Neural cell (in vitro differentiated cells): ENCODE measurements around the gene CDC25B.

ENCODE experiments used
- EP300 ChIP-seq: fragments of 450-650 bp; conservative IDR thresholded peaks from 2 replicates; pipeline ENCODE4 v1.6.1; 2014; ENCODE audit warnings: antibody characterized with exemption, mild to moderate bottlenecking, moderate library complexity; ENCODE audit not compliant: poor library complexity, severe bottlenecking
- EZH2 ChIP-seq: fragments of 200-600, 300-800 bp; shearing (Covaris generic), sonication (generic); IDR thresholded peaks from 2 replicates; pipeline ENCODE4 v1.6.1; 2014; ENCODE audit warnings: antibody characterized with exemption, low read length, borderline replicate concordance, mild to moderate bottlenecking; ENCODE audit not compliant: insufficient read depth, poor library complexity, severe bottlenecking
- POLR2AphosphoS5 ChIP-seq: IDR thresholded peaks from 2 replicates; pipeline ENCODE4 v1.6.1; 2012
- TAF1 ChIP-seq: IDR thresholded peaks from 2 replicates; pipeline ENCODE4 v1.6.1; 2012; ENCODE audit warnings: low read depth
- TF ChIP-seq, protein P1 (sequence below): fragments of 450-650 bp; IDR thresholded peaks from 2 replicates; pipeline ENCODE4 v1.5.1; 2014; ENCODE audit warnings: antibody characterized with exemption, mild to moderate bottlenecking, moderate library complexity; ENCODE audit not compliant: poor library complexity, severe bottlenecking
- TF ChIP-seq, protein P2 (sequence below): IDR thresholded peaks from 2 replicates; pipeline ENCODE4 v1.6.1; 2012; ENCODE audit warnings: borderline replicate concordance

DNA sequence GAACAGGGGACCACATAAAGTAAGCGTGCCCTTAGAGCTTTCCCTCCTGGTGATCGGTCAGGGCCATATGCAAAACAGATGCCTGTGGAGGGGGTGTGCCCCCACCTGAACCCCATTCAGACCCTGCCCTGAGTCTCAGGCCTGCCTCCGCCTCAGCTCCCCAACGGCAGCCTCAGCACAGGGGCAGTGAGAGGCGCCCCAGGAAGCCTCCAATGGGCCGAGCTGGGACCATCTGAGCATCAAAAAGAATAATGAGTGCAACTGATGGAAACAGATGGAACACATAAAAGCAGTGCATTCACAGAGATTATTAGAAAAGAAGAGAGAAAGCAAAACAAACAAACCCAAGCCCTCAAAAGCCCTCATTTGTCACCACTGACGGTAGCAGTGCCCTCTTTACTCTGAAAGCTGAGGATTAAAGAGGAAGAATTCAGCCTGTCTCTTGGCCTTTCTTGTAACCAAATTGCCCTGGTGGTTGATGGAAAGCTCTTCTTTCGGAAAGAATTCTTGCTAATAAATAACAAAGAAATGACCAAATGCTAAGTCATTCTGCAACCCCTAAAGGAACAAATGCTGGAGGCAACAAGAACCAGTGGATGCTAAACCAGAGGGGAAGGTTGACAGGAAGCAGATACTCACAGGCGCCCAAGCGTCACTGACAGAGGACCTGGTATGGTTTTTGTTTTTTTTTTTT lies 35.3 kb upstream of the CDC25B start:
- no peak for TF ChIP-seq EZH2
- TF ChIP-seq, protein P1, sequence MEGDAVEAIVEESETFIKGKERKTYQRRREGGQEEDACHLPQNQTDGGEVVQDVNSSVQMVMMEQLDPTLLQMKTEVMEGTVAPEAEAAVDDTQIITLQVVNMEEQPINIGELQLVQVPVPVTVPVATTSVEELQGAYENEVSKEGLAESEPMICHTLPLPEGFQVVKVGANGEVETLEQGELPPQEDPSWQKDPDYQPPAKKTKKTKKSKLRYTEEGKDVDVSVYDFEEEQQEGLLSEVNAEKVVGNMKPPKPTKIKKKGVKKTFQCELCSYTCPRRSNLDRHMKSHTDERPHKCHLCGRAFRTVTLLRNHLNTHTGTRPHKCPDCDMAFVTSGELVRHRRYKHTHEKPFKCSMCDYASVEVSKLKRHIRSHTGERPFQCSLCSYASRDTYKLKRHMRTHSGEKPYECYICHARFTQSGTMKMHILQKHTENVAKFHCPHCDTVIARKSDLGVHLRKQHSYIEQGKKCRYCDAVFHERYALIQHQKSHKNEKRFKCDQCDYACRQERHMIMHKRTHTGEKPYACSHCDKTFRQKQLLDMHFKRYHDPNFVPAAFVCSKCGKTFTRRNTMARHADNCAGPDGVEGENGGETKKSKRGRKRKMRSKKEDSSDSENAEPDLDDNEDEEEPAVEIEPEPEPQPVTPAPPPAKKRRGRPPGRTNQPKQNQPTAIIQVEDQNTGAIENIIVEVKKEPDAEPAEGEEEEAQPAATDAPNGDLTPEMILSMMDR = no peak
- TF ChIP-seq EP300 = no peak
- TF ChIP-seq, protein P2, sequence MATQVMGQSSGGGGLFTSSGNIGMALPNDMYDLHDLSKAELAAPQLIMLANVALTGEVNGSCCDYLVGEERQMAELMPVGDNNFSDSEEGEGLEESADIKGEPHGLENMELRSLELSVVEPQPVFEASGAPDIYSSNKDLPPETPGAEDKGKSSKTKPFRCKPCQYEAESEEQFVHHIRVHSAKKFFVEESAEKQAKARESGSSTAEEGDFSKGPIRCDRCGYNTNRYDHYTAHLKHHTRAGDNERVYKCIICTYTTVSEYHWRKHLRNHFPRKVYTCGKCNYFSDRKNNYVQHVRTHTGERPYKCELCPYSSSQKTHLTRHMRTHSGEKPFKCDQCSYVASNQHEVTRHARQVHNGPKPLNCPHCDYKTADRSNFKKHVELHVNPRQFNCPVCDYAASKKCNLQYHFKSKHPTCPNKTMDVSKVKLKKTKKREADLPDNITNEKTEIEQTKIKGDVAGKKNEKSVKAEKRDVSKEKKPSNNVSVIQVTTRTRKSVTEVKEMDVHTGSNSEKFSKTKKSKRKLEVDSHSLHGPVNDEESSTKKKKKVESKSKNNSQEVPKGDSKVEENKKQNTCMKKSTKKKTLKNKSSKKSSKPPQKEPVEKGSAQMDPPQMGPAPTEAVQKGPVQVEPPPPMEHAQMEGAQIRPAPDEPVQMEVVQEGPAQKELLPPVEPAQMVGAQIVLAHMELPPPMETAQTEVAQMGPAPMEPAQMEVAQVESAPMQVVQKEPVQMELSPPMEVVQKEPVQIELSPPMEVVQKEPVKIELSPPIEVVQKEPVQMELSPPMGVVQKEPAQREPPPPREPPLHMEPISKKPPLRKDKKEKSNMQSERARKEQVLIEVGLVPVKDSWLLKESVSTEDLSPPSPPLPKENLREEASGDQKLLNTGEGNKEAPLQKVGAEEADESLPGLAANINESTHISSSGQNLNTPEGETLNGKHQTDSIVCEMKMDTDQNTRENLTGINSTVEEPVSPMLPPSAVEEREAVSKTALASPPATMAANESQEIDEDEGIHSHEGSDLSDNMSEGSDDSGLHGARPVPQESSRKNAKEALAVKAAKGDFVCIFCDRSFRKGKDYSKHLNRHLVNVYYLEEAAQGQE = no peak
- TF ChIP-seq POLR2AphosphoS5 = no peak
- TF ChIP-seq TAF1 = no peak
